Measurements from ENCODE around the gene ATP2A2.

The ATP2A2 gene

DNA sequence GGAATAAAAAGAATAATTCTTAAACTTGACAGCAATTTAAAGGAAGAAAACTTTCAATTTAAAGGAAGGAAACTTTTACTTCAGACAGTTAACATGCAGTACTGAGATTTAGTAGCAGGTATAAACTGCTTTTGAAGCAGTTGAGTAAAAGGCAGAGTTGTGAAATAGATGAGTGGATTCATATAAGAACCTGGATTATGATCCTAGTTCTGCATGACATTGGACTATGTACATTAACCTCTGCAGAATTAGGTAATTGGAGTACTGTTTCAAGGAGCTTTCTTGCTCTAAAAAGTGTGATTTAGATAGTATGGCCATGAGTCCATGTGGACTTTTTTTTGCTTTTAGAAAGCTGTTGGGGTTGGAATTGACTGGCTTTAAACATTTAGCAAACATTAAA is 29.7 kb downstream of the ATP2A2 start:
- TF ChIP-seq MYC (IDR thresholded peaks at IDR 0.05; ENCODE audit: low read depth, low read length) (no peak), POLR2A (IDR thresholded peaks at IDR 0.05; ENCODE audit: extremely low read depth, insufficient read length) (no peak)
- TF ChIP-seq, protein P1, sequence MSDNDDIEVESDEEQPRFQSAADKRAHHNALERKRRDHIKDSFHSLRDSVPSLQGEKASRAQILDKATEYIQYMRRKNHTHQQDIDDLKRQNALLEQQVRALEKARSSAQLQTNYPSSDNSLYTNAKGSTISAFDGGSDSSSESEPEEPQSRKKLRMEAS (IDR thresholded peaks at IDR 0.05; ENCODE audit: low read depth, low read length) = no peak
- TF ChIP-seq, protein P2, sequence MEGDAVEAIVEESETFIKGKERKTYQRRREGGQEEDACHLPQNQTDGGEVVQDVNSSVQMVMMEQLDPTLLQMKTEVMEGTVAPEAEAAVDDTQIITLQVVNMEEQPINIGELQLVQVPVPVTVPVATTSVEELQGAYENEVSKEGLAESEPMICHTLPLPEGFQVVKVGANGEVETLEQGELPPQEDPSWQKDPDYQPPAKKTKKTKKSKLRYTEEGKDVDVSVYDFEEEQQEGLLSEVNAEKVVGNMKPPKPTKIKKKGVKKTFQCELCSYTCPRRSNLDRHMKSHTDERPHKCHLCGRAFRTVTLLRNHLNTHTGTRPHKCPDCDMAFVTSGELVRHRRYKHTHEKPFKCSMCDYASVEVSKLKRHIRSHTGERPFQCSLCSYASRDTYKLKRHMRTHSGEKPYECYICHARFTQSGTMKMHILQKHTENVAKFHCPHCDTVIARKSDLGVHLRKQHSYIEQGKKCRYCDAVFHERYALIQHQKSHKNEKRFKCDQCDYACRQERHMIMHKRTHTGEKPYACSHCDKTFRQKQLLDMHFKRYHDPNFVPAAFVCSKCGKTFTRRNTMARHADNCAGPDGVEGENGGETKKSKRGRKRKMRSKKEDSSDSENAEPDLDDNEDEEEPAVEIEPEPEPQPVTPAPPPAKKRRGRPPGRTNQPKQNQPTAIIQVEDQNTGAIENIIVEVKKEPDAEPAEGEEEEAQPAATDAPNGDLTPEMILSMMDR (IDR thresholded peaks at IDR 0.05; ENCODE audit: low read depth, low read length) = no peak
- no peak overlapping the region for H3K4me3 ChIP-seq (ENCODE audit: low read depth, low read length)
- DNase-seq (ENCODE audit: low read depth) = no peak

DNA sequence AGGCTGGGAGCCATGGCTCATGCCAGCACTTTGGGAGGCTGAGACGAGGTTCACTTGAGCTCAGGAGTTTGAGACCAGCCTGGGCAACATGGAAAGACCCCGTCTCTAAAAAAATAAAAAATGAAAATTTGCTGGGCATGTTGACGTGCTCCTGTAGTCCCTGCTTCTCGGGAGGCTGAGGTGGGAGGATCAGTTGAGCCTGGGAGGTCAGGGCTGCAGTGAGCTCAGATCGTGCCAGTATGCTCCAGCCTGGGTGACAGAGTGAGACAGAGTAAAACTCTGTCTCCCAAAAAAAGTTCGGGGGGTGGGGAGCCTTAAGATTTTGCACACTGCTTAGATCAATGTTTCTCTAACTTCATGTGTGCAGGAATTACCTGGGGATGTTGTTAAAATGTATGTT is 30.9 kb downstream of the ATP2A2 start:
- DNase-seq (ENCODE audit: low read depth) = no peak
- TF ChIP-seq MYC (IDR thresholded peaks at IDR 0.05; ENCODE audit: low read depth, low read length) (no peak), POLR2A (IDR thresholded peaks at IDR 0.05; ENCODE audit: extremely low read depth, insufficient read length) (no peak)
- TF ChIP-seq, protein P1 (IDR thresholded peaks at IDR 0.05; ENCODE audit: low read depth, low read length) = no peak
- TF ChIP-seq, protein P2 (IDR thresholded peaks at IDR 0.05; ENCODE audit: low read depth, low read length) = no peak
- no peak overlapping the region for H3K4me3 ChIP-seq (ENCODE audit: low read depth, low read length)

DNA sequence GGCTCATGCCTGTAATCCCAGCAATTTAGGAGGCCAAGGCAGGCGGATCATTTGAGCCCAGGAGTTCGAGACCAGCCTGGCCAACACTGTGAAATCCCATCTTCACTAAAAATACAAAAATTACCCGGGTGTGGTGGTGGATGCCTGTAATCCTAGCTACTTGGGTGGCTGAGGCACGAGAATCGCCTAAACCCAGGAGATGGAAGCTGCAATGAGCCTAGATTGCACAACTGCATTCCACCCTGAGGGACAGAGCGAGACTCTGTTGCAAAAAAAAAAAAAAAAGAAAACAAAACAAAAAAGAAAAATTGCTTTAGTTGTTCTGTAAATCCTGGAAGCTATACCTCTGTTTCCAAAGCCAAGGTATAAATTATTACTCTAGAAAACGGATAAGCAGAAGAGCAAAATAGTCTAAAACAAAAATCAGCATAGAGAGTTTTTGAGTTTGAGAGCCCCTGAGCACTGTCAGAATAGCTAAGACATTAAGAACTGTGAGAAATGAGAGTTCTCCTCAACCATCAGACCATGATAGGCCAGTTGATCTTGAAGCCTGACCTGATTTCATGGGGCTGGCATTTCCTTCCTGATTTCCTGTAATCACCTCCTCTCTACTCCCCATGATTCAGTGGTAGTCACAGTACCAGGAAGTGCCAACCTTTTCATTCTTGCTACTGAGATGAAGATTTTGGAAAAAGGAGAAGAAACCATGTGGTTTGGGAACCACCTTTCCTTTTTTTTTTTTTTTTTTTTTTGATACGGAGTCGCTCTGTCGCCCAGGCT is 31.7 kb downstream of the ATP2A2 start:
- TF ChIP-seq, protein P2 (IDR thresholded peaks at IDR 0.05; ENCODE audit: low read depth, low read length) = no peak
- TF ChIP-seq, protein P1 (IDR thresholded peaks at IDR 0.05; ENCODE audit: low read depth, low read length) = no peak
- TF ChIP-seq POLR2A (IDR thresholded peaks at IDR 0.05; ENCODE audit: extremely low read depth, insufficient read length) (no peak), MYC (IDR thresholded peaks at IDR 0.05; ENCODE audit: low read depth, low read length) (no peak)
- H3K4me3 ChIP-seq (ENCODE audit: low read depth, low read length) = no peak overlapping the region
- DNase-seq (ENCODE audit: low read depth) = peak; percentile 65

DNA sequence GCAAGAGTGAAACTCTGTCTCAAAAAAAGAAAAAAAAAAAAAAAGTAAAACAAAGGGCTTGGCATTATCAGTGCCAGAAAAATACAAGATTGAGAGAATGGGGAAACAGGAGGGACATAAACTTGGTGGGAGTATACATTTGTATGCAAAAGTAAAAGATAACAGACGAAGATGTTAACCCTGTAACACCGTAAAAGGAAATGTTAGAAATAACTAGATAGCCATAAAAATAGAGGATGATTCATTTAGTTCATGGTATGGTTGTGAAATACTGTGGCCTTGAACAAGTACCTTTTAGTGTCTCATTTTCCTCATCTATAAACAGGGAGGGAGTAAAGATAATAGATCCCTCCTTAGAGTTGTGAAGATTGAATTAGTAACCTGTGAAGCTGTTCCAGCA is 33.3 kb downstream of the ATP2A2 start:
- peak; percentile 86 for DNase-seq (ENCODE audit: low read depth)
- TF ChIP-seq POLR2A (IDR thresholded peaks at IDR 0.05; ENCODE audit: extremely low read depth, insufficient read length) (no peak), MYC (IDR thresholded peaks at IDR 0.05; ENCODE audit: low read depth, low read length) (no peak)
- TF ChIP-seq, protein P1 (IDR thresholded peaks at IDR 0.05; ENCODE audit: low read depth, low read length) = no peak
- TF ChIP-seq, protein P2 (IDR thresholded peaks at IDR 0.05; ENCODE audit: low read depth, low read length) = no peak

DNA sequence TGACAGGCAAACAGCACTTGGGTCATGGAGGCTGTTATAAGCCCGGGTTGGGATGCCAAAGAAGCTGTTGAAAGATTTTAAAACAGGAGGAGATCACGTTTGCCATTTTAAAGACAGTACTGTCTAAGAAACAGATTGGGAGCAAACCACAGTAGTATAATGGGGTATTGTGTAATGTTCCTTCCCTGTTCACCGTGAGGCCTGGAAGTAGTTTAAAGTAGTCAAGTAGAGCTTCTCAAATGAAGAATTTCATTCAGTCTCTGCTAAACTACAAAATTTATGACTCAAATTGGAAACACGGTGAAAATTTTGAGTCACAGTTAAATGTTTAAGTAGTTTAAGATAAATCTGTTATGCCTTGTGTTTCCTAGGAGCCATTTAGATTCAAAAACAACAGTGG is 35.8 kb downstream of the ATP2A2 start:
- peak; percentile 84 for DNase-seq (ENCODE audit: low read depth)
- H3K4me3 ChIP-seq (ENCODE audit: low read depth, low read length) = no peak overlapping the region
- TF ChIP-seq, protein P2 (IDR thresholded peaks at IDR 0.05; ENCODE audit: low read depth, low read length) = no peak
- TF ChIP-seq, protein P1 (IDR thresholded peaks at IDR 0.05; ENCODE audit: low read depth, low read length) = no peak
- TF ChIP-seq POLR2A (IDR thresholded peaks at IDR 0.05; ENCODE audit: extremely low read depth, insufficient read length) (no peak), MYC (IDR thresholded peaks at IDR 0.05; ENCODE audit: low read depth, low read length) (no peak; the same call in 1 of the 2 replicates)

More for the DNA sequence above, 33.3 kb downstream of the ATP2A2 start:
- no peak overlapping the region for H3K4me3 ChIP-seq (ENCODE audit: low read depth, low read length)
